ENCODE data around the gene ANKRD13D. TPM values are rescaled to one million over a fixed set of nuclear protein-coding genes. Genes with fewer than 3 reads are reported as not detected.
A peak's percentile ranks its signal among the peaks of the same experiment; 100 is the strongest.

Gene ANKRD13D
- total and polyA plus RNA-seq, 2 experiments from 2014 or later, result 20.3 to 30.8 TPM

GRCh38 chr11:67290801-67291200 lies 1.7 kb downstream of the ANKRD13D start:
- Histone ChIP-seq H3K4me3 (no peak overlapping the region), H3K4me2 (no peak overlapping the region), H3K27ac (ENCODE audit: low read depth) (no peak overlapping the region), H3K79me2 (replicated peaks; ENCODE audit: insufficient read depth) (no peaks in the 10 kb centered on the region), H3K27me3 (ENCODE audit: insufficient read depth) (no peaks in the 10 kb centered on the region), H4K20me1 (replicated peaks; ENCODE audit: insufficient read depth) (no peaks in the 10 kb centered on the region), H3K9me2 (ENCODE audit: insufficient read depth) (no peaks in the 10 kb centered on the region), H3K36me3 (ENCODE audit: insufficient read depth) (peaks cover 8% of the 10 kb centered on the region; the same call in 1 of the 2 replicates), H2AFZ (no peak overlapping the region), H3F3A (replicated peaks; ENCODE audit: low read depth) (0 out of 2 replicates have a peak, but pooled peaks cover 13% of the 10 kb centered on the region), H3K4me1 (ENCODE audit: insufficient read depth) (peaks cover 10% of the 10 kb centered on the region)
- no peak for DNase-seq (ENCODE audit: low spot score)
- H3K4me3 Mint-ChIP-seq, result 0 out of 3 replicates have a peak overlapping the region, but pooled peaks have one; percentile 83
- H3K27me3 Mint-ChIP-seq (ENCODE audit: insufficient read depth, low read depth, poor library complexity), result peaks cover 19% of the 10 kb centered on the region
- H3K27ac Mint-ChIP-seq, result no peak overlapping the region
- TF ChIP-seq ZNF462 (CRISPR knock-in tag; IDR thresholded peaks at IDR 0.05), result no peak
- no peak for TF ChIP-seq CTCF (conservative IDR thresholded peaks at IDR 0.05; ENCODE audit: low read depth in 2 of 2)
- no peak for TF ChIP-seq ZNF331 (CRISPR knock-in tag; IDR thresholded peaks at IDR 0.05; ENCODE audit: low read depth)
- TF ChIP-seq POLR2AphosphoS5 (IDR thresholded peaks at IDR 0.05; ENCODE audit: low read depth), result no peak
- TF ChIP-seq EZH2 (IDR thresholded peaks at IDR 0.05; ENCODE audit: low read depth, unreplicated experiment), result no peak
- no peak for TF ChIP-seq CREB1 (CRISPR knock-in tag; IDR thresholded peaks at IDR 0.05; ENCODE audit: low read depth)
- no peak for TF ChIP-seq ETS1 (IDR thresholded peaks at IDR 0.05)
- TF ChIP-seq REST (IDR thresholded peaks at IDR 0.05; ENCODE audit: unreplicated experiment), result no peak
- no peak for TF ChIP-seq EZH2phosphoT487 (IDR thresholded peaks at IDR 0.05; ENCODE audit: unreplicated experiment)
- ATAC-seq, result no peak
- H3K4me1 Mint-ChIP-seq, result peaks cover 17% of the 10 kb centered on the region
- peaks cover 2% of the 10 kb centered on the region; the same call in 2 of the 3 replicates for H3K9me3 Mint-ChIP-seq
- peaks cover 33% of the 10 kb centered on the region for H3K36me3 Mint-ChIP-seq (ENCODE audit: low read depth)
